Panc1 (cell line): Measurements from ENCODE around the gene AOC2. TPM values are rescaled to one million over a fixed set of nuclear protein-coding genes. Genes with fewer than 3 reads are reported as not detected.

Experiments used
- ATAC-seq: fragments of 200-7000 bp; cut with Tn5 transposase; 2 replicates; pipeline ENCODE4 v1.9.1; 2020; ENCODE audit warnings: mild to moderate bottlenecking, moderate library complexity
- BruUV-seq: library from RNA; stranded (reverse); fragments of 400-500 nt; replicated peaks from 2 replicates; lab custom pipeline; 2021; lab: Mats Ljungman, UMichigan
- CTCF ChIA-PET: fragments of 300-600 bp; sonication (Branson Sonifier 250); formaldehyde crosslinking; loops from one replicate; lab custom pipeline; 2022; ENCODE audit warnings: antibody characterized with exemption; lab: Charles Lee
- POLR2A ChIA-PET: fragments of 300-600 bp; sonication (Branson Sonifier 250); formaldehyde crosslinking; loops from one replicate; lab custom pipeline; 2022; ENCODE audit warnings: antibody characterized with exemption; lab: Charles Lee
- DNase-seq: peaks from one replicate; pipeline ENCODE4 v3.0.0-alpha.2; 2010; ENCODE audit warnings: low read depth, low spot score
- H3K27ac ChIP-seq: 2 replicates; pipeline ENCODE4 v1.5.1; 2011; ENCODE audit warnings: mild to moderate bottlenecking, low read length, inconsistent platforms
- H3K27me3 ChIP-seq: fragments of 200-500 bp; sonication (Bioruptor generic); 2 replicates; pipeline ENCODE4 v1.6.0; 2014; ENCODE audit warnings: low read length, inconsistent platforms; ENCODE audit not compliant: control insufficient read depth, insufficient read depth
- H3K36me3 ChIP-seq: fragments of 200-500 bp; sonication (Bioruptor generic); 2 replicates; pipeline ENCODE4 v1.5.1; 2014; ENCODE audit warnings: inconsistent platforms, mild to moderate bottlenecking, low read length, moderate library complexity; ENCODE audit not compliant: control insufficient read depth, insufficient read depth
- H3K4me1 ChIP-seq: 2 replicates; pipeline ENCODE4 v1.5.1; 2011; ENCODE audit warnings: inconsistent platforms, mild to moderate bottlenecking, low read length, moderate library complexity; ENCODE audit not compliant: control insufficient read depth, insufficient read depth
- H3K4me3 ChIP-seq, 2 experiments: 2 replicates each; pipeline ENCODE4 v1.5.1; 2011 to 2012; ENCODE audit warnings: low read depth in 2 of 2, low read length in 2 of 2, mild to moderate bottlenecking in 2 of 2, inconsistent platforms in 1 of 2, moderate library complexity in 1 of 2
- H3K9me3 ChIP-seq: fragments of 200-500 bp; sonication (Bioruptor generic); 2 replicates; pipeline ENCODE4 v1.5.1; 2014; ENCODE audit warnings: low read depth, mild to moderate bottlenecking, inconsistent platforms, low read length, moderate library complexity; ENCODE audit not compliant: control insufficient read depth, insufficient read depth
- POLR2AphosphoS5 ChIP-seq: IDR thresholded peaks from 2 replicates; pipeline ENCODE4 v1.6.1; 2012; ENCODE audit warnings: mild to moderate bottlenecking, low read depth, low read length, moderate library complexity
- SIN3A ChIP-seq: IDR thresholded peaks from 2 replicates; pipeline ENCODE4 v1.6.1; 2012; ENCODE audit warnings: low read depth, mild to moderate bottlenecking, low read length, moderate library complexity, borderline replicate concordance; ENCODE audit not compliant: insufficient read depth
- TCF7L2 ChIP-seq: IDR thresholded peaks from 2 replicates; pipeline ENCODE4 v1.6.1; 2011; ENCODE audit warnings: mild to moderate bottlenecking, low read depth, low read length, inconsistent platforms
- in situ Hi-C: cut with HindIII; loops from 2 replicates; pipeline ENCODE4 v1.10.0; 2016; ENCODE audit warnings: low sequenced_read_pairs, low pct_unique_long_range_greater_than_20kb
- intact Hi-C: fragments of 100-400 bp; cut with micrococcal nuclease; formaldehyde crosslinking; loops from one replicate; pipeline ENCODE4 v1.10.0; 2022; ENCODE audit not compliant: unreplicated experiment
- total RNA-seq: library from RNA; stranded (reverse); gene quantifications from one replicate; pipeline ENCODE4 v1.2.1, GENCODE V29; 2021; ENCODE audit not compliant: unreplicated experiment
- TF ChIP-seq, protein P1 (sequence below), 2 experiments: IDR thresholded peaks; 2 replicates each; pipeline ENCODE4 v1.6.1; 2011 to 2012; ENCODE audit warnings: low read depth in 2 of 2, control low read depth in 1 of 2, low read length in 1 of 2, mild to moderate bottlenecking in 1 of 2, moderate library complexity in 1 of 2; ENCODE audit not compliant: insufficient read depth in 1 of 2
- TF ChIP-seq, protein P2 (sequence below): fragments of 450-650 bp; IDR thresholded peaks from 2 replicates; pipeline ENCODE4 v1.5.1; 2017; ENCODE audit warnings: mild to moderate bottlenecking

The AOC2 gene
- total RNA-seq, 1 experiment from 2014 or later = 0.85 TPM

GRCh38 chr17:42827472-42827871 is 16.9 kb upstream of the AOC2 start:
- ChIA-PET POLR2A (interaction anchor here (0.6 kb wide), 1 partner anchor 129 kb away, joined by 6 read pairs; no protein-coding TSS in a partner anchor), CTCF (no interaction called here)

DNA sequence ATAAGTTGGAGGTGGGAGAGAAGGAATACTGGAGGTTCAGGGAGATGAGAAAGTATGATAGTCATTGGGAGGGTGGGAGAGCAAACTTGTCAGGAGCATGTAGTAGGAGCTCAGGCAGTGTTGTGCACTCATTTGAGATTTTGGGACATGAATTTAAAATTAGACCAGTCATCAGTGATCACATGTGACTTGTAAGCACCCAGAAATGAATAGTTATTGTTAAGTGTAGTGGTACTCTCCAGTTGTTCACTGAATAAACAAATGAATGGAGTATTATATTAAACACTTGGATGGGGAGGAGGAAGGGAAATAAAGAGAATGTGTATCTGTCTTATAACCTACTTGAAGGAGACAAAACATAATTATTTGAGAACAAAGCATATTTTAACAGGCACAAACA is 13.4 kb upstream of the AOC2 start:
- H3K4me3 ChIP-seq = no peak overlapping the region
- DNase-seq = no peak
- TF ChIP-seq SIN3A = no peak
- TF ChIP-seq, protein P1, sequence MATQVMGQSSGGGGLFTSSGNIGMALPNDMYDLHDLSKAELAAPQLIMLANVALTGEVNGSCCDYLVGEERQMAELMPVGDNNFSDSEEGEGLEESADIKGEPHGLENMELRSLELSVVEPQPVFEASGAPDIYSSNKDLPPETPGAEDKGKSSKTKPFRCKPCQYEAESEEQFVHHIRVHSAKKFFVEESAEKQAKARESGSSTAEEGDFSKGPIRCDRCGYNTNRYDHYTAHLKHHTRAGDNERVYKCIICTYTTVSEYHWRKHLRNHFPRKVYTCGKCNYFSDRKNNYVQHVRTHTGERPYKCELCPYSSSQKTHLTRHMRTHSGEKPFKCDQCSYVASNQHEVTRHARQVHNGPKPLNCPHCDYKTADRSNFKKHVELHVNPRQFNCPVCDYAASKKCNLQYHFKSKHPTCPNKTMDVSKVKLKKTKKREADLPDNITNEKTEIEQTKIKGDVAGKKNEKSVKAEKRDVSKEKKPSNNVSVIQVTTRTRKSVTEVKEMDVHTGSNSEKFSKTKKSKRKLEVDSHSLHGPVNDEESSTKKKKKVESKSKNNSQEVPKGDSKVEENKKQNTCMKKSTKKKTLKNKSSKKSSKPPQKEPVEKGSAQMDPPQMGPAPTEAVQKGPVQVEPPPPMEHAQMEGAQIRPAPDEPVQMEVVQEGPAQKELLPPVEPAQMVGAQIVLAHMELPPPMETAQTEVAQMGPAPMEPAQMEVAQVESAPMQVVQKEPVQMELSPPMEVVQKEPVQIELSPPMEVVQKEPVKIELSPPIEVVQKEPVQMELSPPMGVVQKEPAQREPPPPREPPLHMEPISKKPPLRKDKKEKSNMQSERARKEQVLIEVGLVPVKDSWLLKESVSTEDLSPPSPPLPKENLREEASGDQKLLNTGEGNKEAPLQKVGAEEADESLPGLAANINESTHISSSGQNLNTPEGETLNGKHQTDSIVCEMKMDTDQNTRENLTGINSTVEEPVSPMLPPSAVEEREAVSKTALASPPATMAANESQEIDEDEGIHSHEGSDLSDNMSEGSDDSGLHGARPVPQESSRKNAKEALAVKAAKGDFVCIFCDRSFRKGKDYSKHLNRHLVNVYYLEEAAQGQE (IDR thresholded peaks at IDR 0.05; ENCODE audit: insufficient read depth in 1 of 2, low read depth in 2 of 2, low read length in 1 of 2) = no peak
- TF ChIP-seq, protein P2, sequence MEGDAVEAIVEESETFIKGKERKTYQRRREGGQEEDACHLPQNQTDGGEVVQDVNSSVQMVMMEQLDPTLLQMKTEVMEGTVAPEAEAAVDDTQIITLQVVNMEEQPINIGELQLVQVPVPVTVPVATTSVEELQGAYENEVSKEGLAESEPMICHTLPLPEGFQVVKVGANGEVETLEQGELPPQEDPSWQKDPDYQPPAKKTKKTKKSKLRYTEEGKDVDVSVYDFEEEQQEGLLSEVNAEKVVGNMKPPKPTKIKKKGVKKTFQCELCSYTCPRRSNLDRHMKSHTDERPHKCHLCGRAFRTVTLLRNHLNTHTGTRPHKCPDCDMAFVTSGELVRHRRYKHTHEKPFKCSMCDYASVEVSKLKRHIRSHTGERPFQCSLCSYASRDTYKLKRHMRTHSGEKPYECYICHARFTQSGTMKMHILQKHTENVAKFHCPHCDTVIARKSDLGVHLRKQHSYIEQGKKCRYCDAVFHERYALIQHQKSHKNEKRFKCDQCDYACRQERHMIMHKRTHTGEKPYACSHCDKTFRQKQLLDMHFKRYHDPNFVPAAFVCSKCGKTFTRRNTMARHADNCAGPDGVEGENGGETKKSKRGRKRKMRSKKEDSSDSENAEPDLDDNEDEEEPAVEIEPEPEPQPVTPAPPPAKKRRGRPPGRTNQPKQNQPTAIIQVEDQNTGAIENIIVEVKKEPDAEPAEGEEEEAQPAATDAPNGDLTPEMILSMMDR = no peak
- TF ChIP-seq POLR2AphosphoS5 = no peak
- no peak for TF ChIP-seq TCF7L2
- no TSS peak for BruUV-seq
- no peaks in the 10 kb centered on the region for H3K27me3 ChIP-seq
- no peak for ATAC-seq
- H3K36me3 ChIP-seq = peaks cover 5% of the 10 kb centered on the region; the same call in 1 of the 2 replicates
- H3K27ac ChIP-seq = no peak overlapping the region
- H3K9me3 ChIP-seq = no peaks in the 10 kb centered on the region
- ChIA-PET POLR2A (no interaction called here), CTCF (no interaction called here)
- in situ Hi-C loops = no loop called here
- H3K4me1 ChIP-seq = peaks cover 8% of the 10 kb centered on the region; the same call in 1 of the 2 replicates
- intact Hi-C loops = no loop called here

More at GRCh38 chr17:42827472-42827871, 16.9 kb upstream of the AOC2 start:
- TF ChIP-seq TCF7L2 (no peak), SIN3A (no peak), POLR2AphosphoS5 (no peak)
- TF ChIP-seq, protein P2 = no peak
- TF ChIP-seq, protein P1 (IDR thresholded peaks at IDR 0.05; ENCODE audit: insufficient read depth in 1 of 2, low read depth in 2 of 2, low read length in 1 of 2) = no peak
- Histone ChIP-seq H3K4me1 (peaks cover 10% of the 10 kb centered on the region), H3K36me3 (no peaks in the 10 kb centered on the region; the same call in 1 of the 2 replicates), H3K27ac (no peak overlapping the region), H3K9me3 (no peaks in the 10 kb centered on the region), H3K4me3 (no peak overlapping the region), H3K27me3 (no peaks in the 10 kb centered on the region)
- no TSS peak for BruUV-seq
- DNase-seq = no peak
- ATAC-seq = no peak
- intact Hi-C loops (no loop called here), in situ Hi-C loops (no loop called here)
